HL-60 (cell line): ENCODE measurements around the gene SPRYD3.

Source experiments
- GABPA ChIP-seq: IDR thresholded peaks from 2 replicates; pipeline ENCODE4 v1.6.1; 2012; ENCODE audit warnings: low read depth
- POLR2AphosphoS5 ChIP-seq: IDR thresholded peaks from 2 replicates; pipeline ENCODE4 v1.6.1; 2012; ENCODE audit warnings: low read depth
- TF ChIP-seq, protein P1 (sequence below): IDR thresholded peaks from one replicate; pipeline ENCODE4 v1.5.1; 2011; ENCODE audit warnings: low read length, control low read depth, inconsistent platforms; ENCODE audit not compliant: insufficient read depth
- TF ChIP-seq, protein P2 (sequence below): IDR thresholded peaks from 2 replicates; pipeline ENCODE4 v1.6.1; 2012; ENCODE audit warnings: low read depth; ENCODE audit not compliant: insufficient replicate concordance

DNA sequence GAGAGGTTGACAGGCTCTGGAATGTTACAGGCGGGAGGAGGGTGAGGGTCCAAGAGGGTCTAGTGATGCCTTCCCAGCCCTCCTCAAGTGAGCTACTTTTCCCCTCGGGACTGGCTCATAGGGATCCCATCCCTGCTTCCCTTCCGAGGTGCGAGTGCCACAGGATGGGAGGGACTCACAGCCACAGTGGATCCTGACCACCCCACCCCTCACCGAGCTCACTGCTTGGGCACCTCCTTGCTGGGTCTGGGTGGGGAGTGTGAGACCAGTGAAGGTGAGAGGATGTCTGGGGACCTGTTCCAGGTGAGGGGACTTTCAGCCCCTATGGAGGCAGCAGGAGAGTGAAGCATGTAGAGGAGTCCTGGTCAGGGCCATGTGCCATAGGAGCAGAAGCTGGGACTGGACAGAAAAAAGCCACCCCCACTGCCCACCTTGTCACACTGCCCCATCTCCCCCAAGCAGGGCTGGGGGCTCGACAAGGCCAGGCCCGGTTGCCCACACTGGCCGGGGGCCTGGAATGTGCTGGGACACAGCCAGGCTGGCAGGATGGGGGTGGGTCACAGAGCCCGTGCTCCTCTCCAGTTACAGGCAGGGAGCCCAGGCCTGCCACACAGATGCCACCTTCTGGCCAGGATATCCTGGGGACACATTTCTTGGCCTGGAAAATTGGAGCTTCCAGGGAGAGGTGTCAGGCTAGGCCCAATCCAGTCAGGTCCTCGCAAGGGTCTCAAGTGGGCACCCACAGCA lies 31.0 kb downstream of the SPRYD3 start:
- TF ChIP-seq, protein P1, sequence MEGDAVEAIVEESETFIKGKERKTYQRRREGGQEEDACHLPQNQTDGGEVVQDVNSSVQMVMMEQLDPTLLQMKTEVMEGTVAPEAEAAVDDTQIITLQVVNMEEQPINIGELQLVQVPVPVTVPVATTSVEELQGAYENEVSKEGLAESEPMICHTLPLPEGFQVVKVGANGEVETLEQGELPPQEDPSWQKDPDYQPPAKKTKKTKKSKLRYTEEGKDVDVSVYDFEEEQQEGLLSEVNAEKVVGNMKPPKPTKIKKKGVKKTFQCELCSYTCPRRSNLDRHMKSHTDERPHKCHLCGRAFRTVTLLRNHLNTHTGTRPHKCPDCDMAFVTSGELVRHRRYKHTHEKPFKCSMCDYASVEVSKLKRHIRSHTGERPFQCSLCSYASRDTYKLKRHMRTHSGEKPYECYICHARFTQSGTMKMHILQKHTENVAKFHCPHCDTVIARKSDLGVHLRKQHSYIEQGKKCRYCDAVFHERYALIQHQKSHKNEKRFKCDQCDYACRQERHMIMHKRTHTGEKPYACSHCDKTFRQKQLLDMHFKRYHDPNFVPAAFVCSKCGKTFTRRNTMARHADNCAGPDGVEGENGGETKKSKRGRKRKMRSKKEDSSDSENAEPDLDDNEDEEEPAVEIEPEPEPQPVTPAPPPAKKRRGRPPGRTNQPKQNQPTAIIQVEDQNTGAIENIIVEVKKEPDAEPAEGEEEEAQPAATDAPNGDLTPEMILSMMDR: no peak
- TF ChIP-seq POLR2AphosphoS5: no peak
- TF ChIP-seq GABPA: no peak
- TF ChIP-seq, protein P2, sequence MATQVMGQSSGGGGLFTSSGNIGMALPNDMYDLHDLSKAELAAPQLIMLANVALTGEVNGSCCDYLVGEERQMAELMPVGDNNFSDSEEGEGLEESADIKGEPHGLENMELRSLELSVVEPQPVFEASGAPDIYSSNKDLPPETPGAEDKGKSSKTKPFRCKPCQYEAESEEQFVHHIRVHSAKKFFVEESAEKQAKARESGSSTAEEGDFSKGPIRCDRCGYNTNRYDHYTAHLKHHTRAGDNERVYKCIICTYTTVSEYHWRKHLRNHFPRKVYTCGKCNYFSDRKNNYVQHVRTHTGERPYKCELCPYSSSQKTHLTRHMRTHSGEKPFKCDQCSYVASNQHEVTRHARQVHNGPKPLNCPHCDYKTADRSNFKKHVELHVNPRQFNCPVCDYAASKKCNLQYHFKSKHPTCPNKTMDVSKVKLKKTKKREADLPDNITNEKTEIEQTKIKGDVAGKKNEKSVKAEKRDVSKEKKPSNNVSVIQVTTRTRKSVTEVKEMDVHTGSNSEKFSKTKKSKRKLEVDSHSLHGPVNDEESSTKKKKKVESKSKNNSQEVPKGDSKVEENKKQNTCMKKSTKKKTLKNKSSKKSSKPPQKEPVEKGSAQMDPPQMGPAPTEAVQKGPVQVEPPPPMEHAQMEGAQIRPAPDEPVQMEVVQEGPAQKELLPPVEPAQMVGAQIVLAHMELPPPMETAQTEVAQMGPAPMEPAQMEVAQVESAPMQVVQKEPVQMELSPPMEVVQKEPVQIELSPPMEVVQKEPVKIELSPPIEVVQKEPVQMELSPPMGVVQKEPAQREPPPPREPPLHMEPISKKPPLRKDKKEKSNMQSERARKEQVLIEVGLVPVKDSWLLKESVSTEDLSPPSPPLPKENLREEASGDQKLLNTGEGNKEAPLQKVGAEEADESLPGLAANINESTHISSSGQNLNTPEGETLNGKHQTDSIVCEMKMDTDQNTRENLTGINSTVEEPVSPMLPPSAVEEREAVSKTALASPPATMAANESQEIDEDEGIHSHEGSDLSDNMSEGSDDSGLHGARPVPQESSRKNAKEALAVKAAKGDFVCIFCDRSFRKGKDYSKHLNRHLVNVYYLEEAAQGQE: no peak
